ENCODE data around the gene CAPS.

- no peak for TF ChIP-seq EZH2 (IDR thresholded peaks at IDR 0.05; ENCODE audit: low read depth)
- TF ChIP-seq CTCF (conservative IDR thresholded peaks at IDR 0.05): no peak
These were observed 20.7 kb upstream of the CAPS start for GRCh38 chr19:5893296-5893903.
